ENCODE measurements around the gene KRT26. TPM values are rescaled to one million over a fixed set of nuclear protein-coding genes. Genes with fewer than 3 reads are reported as not detected.

KRT26 gene
- total and polyA plus RNA-seq, 10 of the 15 experiments (the other 5 are each of a cell fraction or from before 2014, with no cell fraction given) = not detected

DNA sequence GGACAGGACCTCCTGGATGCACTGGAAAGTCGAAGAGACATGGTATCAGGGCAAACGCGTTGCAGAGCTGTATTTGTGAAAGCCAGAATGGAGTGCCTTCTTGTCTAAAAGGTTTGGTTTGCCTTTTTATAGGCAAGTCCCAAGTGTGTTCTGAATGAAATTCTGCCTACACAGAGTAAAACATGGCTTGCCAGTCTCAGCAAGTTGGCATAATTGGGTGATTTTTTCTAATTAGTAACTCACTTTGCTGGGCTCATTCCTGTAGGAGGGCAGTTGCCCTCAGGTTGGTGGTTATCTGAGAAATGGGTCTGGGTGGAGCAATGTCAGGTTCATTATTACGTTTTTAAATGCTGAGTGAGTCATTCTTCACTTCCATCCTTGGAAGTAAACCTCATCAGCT lies 16.8 kb downstream of the KRT26 start, which contains the start of gene KRT25 (continued):
- TF ChIP-seq MEF2B (IDR thresholded peaks at IDR 0.05; ENCODE audit: partially characterized antibody, poor library complexity, severe bottlenecking) (no peak), ETV6 (conservative IDR thresholded peaks at IDR 0.05 in 1 of 2, IDR thresholded peaks at IDR 0.05 in 1 of 2; ENCODE audit: borderline replicate concordance in 1 of 2, low read depth in 1 of 2) (no peak), RCOR1 (conservative IDR thresholded peaks at IDR 0.05; ENCODE audit: low read depth, low read length) (no peak), EGR1 (IDR thresholded peaks at IDR 0.05; ENCODE audit: borderline replicate concordance in 1 of 2, low read depth in 2 of 2, low read length in 2 of 2) (no peak)
- TF ChIP-seq, protein P1, sequence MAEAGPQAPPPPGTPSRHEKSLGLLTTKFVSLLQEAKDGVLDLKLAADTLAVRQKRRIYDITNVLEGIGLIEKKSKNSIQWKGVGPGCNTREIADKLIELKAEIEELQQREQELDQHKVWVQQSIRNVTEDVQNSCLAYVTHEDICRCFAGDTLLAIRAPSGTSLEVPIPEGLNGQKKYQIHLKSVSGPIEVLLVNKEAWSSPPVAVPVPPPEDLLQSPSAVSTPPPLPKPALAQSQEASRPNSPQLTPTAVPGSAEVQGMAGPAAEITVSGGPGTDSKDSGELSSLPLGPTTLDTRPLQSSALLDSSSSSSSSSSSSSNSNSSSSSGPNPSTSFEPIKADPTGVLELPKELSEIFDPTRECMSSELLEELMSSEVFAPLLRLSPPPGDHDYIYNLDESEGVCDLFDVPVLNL (IDR thresholded peaks at IDR 0.05; ENCODE audit: low read depth, low read length) = no peak
- TF ChIP-seq, protein P2, sequence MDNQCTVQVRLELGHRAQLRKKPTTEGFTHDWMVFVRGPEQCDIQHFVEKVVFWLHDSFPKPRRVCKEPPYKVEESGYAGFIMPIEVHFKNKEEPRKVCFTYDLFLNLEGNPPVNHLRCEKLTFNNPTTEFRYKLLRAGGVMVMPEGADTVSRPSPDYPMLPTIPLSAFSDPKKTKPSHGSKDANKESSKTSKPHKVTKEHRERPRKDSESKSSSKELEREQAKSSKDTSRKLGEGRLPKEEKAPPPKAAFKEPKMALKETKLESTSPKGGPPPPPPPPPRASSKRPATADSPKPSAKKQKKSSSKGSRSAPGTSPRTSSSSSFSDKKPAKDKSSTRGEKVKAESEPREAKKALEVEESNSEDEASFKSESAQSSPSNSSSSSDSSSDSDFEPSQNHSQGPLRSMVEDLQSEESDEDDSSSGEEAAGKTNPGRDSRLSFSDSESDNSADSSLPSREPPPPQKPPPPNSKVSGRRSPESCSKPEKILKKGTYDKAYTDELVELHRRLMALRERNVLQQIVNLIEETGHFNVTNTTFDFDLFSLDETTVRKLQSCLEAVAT (IDR thresholded peaks at IDR 0.05) = no peak

DNA sequence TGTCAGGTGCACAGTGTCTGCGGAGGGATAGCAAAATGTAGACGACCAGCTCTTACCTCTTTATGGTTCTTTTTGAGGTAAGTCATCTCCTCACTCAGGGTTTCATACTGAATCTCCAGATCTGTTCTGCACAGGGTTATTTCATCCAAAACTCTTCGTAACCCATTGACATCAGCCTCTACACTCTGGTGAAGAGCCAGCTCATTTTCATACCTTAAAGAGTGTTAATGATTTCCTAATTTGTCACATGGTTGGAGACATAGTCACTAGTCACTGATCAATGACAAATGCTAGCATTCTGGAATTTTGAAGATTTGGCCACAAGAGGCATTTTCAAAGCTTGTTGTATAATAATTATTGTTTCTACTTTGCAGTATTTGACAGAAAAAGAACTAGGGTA lies 18.2 kb downstream of the KRT26 start:
- Histone ChIP-seq H3K4me3 (no peak overlapping the region), H3K27ac (ENCODE audit: control insufficient read depth, insufficient read depth) (no peak overlapping the region), H3K27me3 (replicated peaks in 1 of 2; ENCODE audit: control insufficient read depth in 2 of 2, insufficient read depth in 2 of 2, low read length in 1 of 2) (no peaks in the 10 kb centered on the region), H4K20me1 (ENCODE audit: control insufficient read depth, insufficient read depth) (no peaks in the 10 kb centered on the region), H3K4me1 (ENCODE audit: control insufficient read depth, insufficient read depth, low read length) (no peaks in the 10 kb centered on the region), H3K4me2 (ENCODE audit: control insufficient read depth, insufficient read depth) (no peak overlapping the region), H3K9me3 (replicated peaks; ENCODE audit: control insufficient read depth, insufficient read depth, low read length) (no peaks in the 10 kb centered on the region; the same call in 2 of the 3 replicates), H3K79me2 (ENCODE audit: control insufficient read depth, insufficient read depth, low read length) (no peaks in the 10 kb centered on the region), H2AFZ (ENCODE audit: control insufficient read depth, low read depth, low read length) (no peak overlapping the region), H3K9ac (ENCODE audit: control insufficient read depth, insufficient read depth, low read length) (no peak overlapping the region), H3K36me3 (ENCODE audit: control insufficient read depth in 2 of 2, insufficient read depth in 2 of 2, low read length in 1 of 2) (no peaks in the 10 kb centered on the region)
- WGBS (ENCODE audit: insufficient coverage, insufficient replicate concordance, low lambda C conversion rate, missing lambda C conversion rate) = 35% methylated on average over 3 of the region's 3 CpGs
- CTCF ChIA-PET = interaction anchor here (0.6 to 2.1 kb wide), 3 partner anchors 8 to 14 kb away, joined by 3 to 5 read pairs (median 3); no protein-coding TSS in a partner anchor
- no peak for FAIRE-seq
- BruUV-seq (replicated peaks) = no TSS peak
- in situ Hi-C loops (cut with MboI) = no loop called here
- RAD21 ChIA-PET (ENCODE audit: unreplicated experiment) = no interaction called here
- peak; percentile 61 for ATAC-seq
- POLR2A ChIA-PET = no interaction called here
- SMC1A ChIA-PET (ENCODE audit: uncharacterized antibody, unreplicated experiment) = interaction anchor here (0.8 kb wide), 1 partner anchor 13 kb away, joined by 3 read pairs; no protein-coding TSS in a partner anchor
- no peak for DNase-seq (ENCODE audit: low read depth, low spot score)
- intact Hi-C loops (cut with micrococcal nuclease; ENCODE audit: unreplicated experiment) = no loop called here
- TF ChIP-seq, protein P1 (IDR thresholded peaks at IDR 0.05; ENCODE audit: low read depth, low read length) = no peak
- TF ChIP-seq, protein P3, sequence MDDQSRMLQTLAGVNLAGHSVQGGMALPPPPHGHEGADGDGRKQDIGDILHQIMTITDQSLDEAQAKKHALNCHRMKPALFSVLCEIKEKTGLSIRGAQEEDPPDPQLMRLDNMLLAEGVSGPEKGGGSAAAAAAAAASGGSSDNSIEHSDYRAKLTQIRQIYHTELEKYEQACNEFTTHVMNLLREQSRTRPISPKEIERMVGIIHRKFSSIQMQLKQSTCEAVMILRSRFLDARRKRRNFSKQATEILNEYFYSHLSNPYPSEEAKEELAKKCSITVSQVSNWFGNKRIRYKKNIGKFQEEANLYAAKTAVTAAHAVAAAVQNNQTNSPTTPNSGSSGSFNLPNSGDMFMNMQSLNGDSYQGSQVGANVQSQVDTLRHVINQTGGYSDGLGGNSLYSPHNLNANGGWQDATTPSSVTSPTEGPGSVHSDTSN (IDR thresholded peaks at IDR 0.05; ENCODE audit: insufficient replicate concordance, low read depth, low read length) = no peak
- no peak for TF ChIP-seq BMI1 (IDR thresholded peaks at IDR 0.05; ENCODE audit: borderline replicate concordance)
- no peak for TF ChIP-seq HCFC1 (IDR thresholded peaks at IDR 0.05; ENCODE audit: low read length)
- TF ChIP-seq, protein P4, sequence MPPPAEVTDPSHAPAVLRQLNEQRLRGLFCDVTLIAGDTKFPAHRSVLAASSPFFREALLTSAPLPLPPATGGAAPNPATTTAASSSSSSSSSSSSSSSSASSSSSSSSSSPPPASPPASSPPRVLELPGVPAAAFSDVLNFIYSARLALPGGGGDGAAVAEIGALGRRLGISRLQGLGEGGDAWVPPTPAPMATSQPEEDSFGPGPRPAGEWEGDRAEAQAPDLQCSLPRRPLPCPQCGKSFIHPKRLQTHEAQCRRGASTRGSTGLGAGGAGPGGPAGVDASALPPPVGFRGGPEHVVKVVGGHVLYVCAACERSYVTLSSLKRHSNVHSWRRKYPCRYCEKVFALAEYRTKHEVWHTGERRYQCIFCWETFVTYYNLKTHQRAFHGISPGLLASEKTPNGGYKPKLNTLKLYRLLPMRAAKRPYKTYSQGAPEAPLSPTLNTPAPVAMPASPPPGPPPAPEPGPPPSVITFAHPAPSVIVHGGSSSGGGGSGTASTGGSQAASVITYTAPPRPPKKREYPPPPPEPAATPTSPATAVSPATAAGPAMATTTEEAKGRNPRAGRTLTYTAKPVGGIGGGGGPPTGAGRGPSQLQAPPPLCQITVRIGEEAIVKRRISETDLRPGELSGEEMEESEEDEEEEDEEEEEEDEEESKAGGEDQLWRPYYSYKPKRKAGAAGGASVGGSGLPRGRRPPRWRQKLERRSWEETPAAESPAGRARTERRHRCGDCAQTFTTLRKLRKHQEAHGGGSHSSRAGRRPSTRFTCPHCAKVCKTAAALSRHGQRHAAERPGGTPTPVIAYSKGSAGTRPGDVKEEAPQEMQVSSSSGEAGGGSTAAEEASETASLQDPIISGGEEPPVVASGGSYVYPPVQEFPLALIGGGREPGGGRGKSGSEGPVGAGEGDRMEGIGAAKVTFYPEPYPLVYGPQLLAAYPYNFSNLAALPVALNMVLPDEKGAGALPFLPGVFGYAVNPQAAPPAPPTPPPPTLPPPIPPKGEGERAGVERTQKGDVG (CRISPR knock-in tag; IDR thresholded peaks at IDR 0.05) = no peak
- TF ChIP-seq ZNF217 (IDR thresholded peaks at IDR 0.05) = no peak
- TF ChIP-seq TCF3 (IDR thresholded peaks at IDR 0.05; ENCODE audit: borderline replicate concordance, insufficient read depth, low read depth, low read length) = no peak
- TF ChIP-seq CHD2 (IDR thresholded peaks at IDR 0.05; ENCODE audit: borderline replicate concordance, low read depth, low read length) = no peak

Data from GM12878 (cell line).